KMS-11 (cell line): ENCODE measurements around the gene SLC7A8.

Experiments
- H2AFZ ChIP-seq: fragments of 200-600 bp; sonication (generic); 2 replicates; pipeline ENCODE4 v1.6.1; 2016; ENCODE audit warnings: antibody characterized with exemption, mixed run types, low read depth
- H3K27ac ChIP-seq: fragments of 200-600 bp; sonication (generic); 2 replicates; pipeline ENCODE4 v1.6.1; 2016; ENCODE audit warnings: mild to moderate bottlenecking, mixed run types
- H3K27me3 ChIP-seq: fragments of 200-600 bp; sonication (generic); 2 replicates; pipeline ENCODE4 v1.6.1; 2017; ENCODE audit warnings: mild to moderate bottlenecking, low read depth, mixed run types, moderate library complexity; ENCODE audit not compliant: insufficient read depth
- H3K36me3 ChIP-seq: fragments of 200-600 bp; sonication (generic); 2 replicates; pipeline ENCODE4 v1.6.1; 2017; ENCODE audit warnings: mild to moderate bottlenecking, mixed run types; ENCODE audit not compliant: insufficient read depth
- H3K4me1 ChIP-seq: fragments of 200-600 bp; sonication (generic); 2 replicates; pipeline ENCODE4 v1.6.1; 2016; ENCODE audit warnings: mild to moderate bottlenecking, low read depth, mixed run types; ENCODE audit not compliant: poor library complexity, severe bottlenecking
- H3K4me2 ChIP-seq: fragments of 200-600 bp; sonication (generic); 2 replicates; pipeline ENCODE4 v1.7.0; 2016; ENCODE audit warnings: mild to moderate bottlenecking, mixed run types
- H3K4me3 ChIP-seq: fragments of 200-600 bp; sonication (generic); IDR thresholded peaks from 2 replicates; pipeline ENCODE4 v1.6.1; 2017; ENCODE audit warnings: low read depth, low read length, mixed read lengths; ENCODE audit not compliant: insufficient read depth
- H3K79me2 ChIP-seq: fragments of 200-600 bp; sonication (generic); 2 replicates; pipeline ENCODE4 v1.6.1; 2016; ENCODE audit warnings: low read depth, mixed run types; ENCODE audit not compliant: insufficient read depth
- H3K9ac ChIP-seq: fragments of 200-600 bp; sonication (generic); 2 replicates; pipeline ENCODE4 v1.6.1; 2016; ENCODE audit warnings: mild to moderate bottlenecking, mixed run types
- H4K20me1 ChIP-seq: fragments of 200-600 bp; sonication (generic); 2 replicates; pipeline ENCODE4 v1.6.1; 2016; ENCODE audit warnings: mild to moderate bottlenecking, mixed run types; ENCODE audit not compliant: insufficient read depth
- CTCF ChIP-seq: fragments of 200-600 bp; sonication (generic); conservative IDR thresholded peaks from 2 replicates; pipeline ENCODE4 v1.6.1; 2017; ENCODE audit warnings: low read depth, mild to moderate bottlenecking, antibody characterized with exemption, low read length, moderate library complexity, mixed read lengths

SLC7A8 gene

GRCh38 chr14:23125933-23126524 is 57.4 kb downstream of the SLC7A8 start:
- H4K20me1 ChIP-seq = no peaks in the 10 kb centered on the region
- H3K79me2 ChIP-seq = no peaks in the 10 kb centered on the region
- no peaks in the 10 kb centered on the region for H3K27me3 ChIP-seq
- no peaks in the 10 kb centered on the region for H3K36me3 ChIP-seq
- H3K4me2 ChIP-seq = no peak overlapping the region
- TF ChIP-seq CTCF = no peak
- no peak overlapping the region for H2AFZ ChIP-seq
- no peak overlapping the region for H3K4me3 ChIP-seq
- H3K9ac ChIP-seq = no peak overlapping the region
- no peak overlapping the region for H3K27ac ChIP-seq
- H3K4me1 ChIP-seq = peaks cover 8% of the 10 kb centered on the region

GRCh38 chr14:23125011-23125410 is 58.4 kb downstream of the SLC7A8 start:
- H3K4me1 ChIP-seq = peaks cover 14% of the 10 kb centered on the region
- no peak for TF ChIP-seq CTCF
- no peaks in the 10 kb centered on the region for H3K27me3 ChIP-seq
- H4K20me1 ChIP-seq = no peaks in the 10 kb centered on the region
- H3K27ac ChIP-seq = no peak overlapping the region
- H3K4me2 ChIP-seq = no peak overlapping the region
- no peaks in the 10 kb centered on the region for H3K79me2 ChIP-seq
- no peak overlapping the region for H2AFZ ChIP-seq
- no peak overlapping the region for H3K4me3 ChIP-seq
- H3K36me3 ChIP-seq = no peaks in the 10 kb centered on the region
- H3K9ac ChIP-seq = no peak overlapping the region

GRCh38 chr14:23124337-23124954 is 59.0 kb downstream of the SLC7A8 start:
- Histone ChIP-seq H4K20me1 (no peaks in the 10 kb centered on the region), H3K4me1 (peaks cover 14% of the 10 kb centered on the region), H3K27ac (no peak overlapping the region), H3K27me3 (no peaks in the 10 kb centered on the region), H3K4me3 (no peak overlapping the region), H3K9ac (no peak overlapping the region), H3K4me2 (no peak overlapping the region), H3K36me3 (no peaks in the 10 kb centered on the region), H3K79me2 (no peaks in the 10 kb centered on the region), H2AFZ (no peak overlapping the region)
- no peak for TF ChIP-seq CTCF

- Histone ChIP-seq H3K36me3 (no peaks in the 10 kb centered on the region), H3K27me3 (no peaks in the 10 kb centered on the region), H4K20me1 (no peaks in the 10 kb centered on the region), H3K4me2 (no peak overlapping the region), H3K4me3 (no peak overlapping the region), H3K27ac (no peak overlapping the region), H2AFZ (no peak overlapping the region), H3K9ac (no peak overlapping the region), H3K79me2 (no peaks in the 10 kb centered on the region), H3K4me1 (peaks cover 14% of the 10 kb centered on the region)
- no peak for TF ChIP-seq CTCF
Measured at GRCh38 chr14:23123419-23123818, 60.0 kb downstream of the SLC7A8 start.
